Measurements from ENCODE around the gene MYOC. TPM values are rescaled to one million over a fixed set of nuclear protein-coding genes. Genes with fewer than 3 reads are reported as not detected.

MYOC gene
- polyA plus RNA-seq, 1 donor from 2014 or later, result not detected

DNA sequence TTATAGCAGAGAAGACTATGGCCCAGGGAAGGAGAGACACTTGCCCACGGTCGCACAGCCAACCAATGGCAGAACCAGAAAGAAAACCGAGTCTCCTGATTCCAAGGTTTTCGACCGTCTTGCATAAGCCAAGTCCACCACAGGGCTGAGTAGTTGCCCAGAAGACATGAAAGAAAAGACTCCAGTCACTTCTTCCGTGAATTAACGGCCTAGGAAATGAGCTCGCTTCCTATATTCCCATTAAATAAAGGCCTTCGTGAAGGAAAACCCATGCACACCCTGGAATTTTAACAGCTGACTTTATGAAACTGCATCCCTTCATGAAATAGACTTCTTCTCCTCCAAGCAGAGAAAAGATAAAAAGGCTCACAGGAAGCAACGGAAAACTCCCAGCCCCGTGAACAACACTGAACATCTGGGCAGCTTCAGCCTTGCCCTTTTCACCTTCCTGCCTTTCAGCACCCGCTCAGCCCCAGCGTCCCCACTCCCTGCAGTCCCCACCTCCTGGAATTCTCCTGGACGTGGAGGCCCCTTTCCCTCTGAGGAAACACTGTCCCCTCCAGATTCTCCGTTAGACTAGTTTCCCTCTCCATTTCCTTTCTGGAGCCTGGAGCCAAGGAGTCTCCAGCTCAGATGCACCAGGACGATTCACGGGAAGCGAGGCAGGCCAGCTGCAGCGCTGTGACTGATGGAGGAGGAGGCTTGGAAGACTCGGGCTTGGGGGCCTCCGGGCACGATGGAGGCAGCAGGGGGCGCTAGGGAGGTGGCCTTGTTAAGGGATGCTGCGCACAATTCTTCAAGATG lies 2.7 kb upstream of the MYOC start:
- H3K4me3 ChIP-seq (ENCODE audit: low read length), result no peak overlapping the region
- TF ChIP-seq, protein P1, sequence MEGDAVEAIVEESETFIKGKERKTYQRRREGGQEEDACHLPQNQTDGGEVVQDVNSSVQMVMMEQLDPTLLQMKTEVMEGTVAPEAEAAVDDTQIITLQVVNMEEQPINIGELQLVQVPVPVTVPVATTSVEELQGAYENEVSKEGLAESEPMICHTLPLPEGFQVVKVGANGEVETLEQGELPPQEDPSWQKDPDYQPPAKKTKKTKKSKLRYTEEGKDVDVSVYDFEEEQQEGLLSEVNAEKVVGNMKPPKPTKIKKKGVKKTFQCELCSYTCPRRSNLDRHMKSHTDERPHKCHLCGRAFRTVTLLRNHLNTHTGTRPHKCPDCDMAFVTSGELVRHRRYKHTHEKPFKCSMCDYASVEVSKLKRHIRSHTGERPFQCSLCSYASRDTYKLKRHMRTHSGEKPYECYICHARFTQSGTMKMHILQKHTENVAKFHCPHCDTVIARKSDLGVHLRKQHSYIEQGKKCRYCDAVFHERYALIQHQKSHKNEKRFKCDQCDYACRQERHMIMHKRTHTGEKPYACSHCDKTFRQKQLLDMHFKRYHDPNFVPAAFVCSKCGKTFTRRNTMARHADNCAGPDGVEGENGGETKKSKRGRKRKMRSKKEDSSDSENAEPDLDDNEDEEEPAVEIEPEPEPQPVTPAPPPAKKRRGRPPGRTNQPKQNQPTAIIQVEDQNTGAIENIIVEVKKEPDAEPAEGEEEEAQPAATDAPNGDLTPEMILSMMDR (IDR thresholded peaks at IDR 0.05; ENCODE audit: poor library complexity, severe bottlenecking), result no peak
- no peak for TF ChIP-seq TAF1 (IDR thresholded peaks at IDR 0.05; ENCODE audit: low read depth)
- no peak for TF ChIP-seq MXI1 (conservative IDR thresholded peaks at IDR 0.05; ENCODE audit: poor library complexity, severe bottlenecking)
- TF ChIP-seq, protein P2, sequence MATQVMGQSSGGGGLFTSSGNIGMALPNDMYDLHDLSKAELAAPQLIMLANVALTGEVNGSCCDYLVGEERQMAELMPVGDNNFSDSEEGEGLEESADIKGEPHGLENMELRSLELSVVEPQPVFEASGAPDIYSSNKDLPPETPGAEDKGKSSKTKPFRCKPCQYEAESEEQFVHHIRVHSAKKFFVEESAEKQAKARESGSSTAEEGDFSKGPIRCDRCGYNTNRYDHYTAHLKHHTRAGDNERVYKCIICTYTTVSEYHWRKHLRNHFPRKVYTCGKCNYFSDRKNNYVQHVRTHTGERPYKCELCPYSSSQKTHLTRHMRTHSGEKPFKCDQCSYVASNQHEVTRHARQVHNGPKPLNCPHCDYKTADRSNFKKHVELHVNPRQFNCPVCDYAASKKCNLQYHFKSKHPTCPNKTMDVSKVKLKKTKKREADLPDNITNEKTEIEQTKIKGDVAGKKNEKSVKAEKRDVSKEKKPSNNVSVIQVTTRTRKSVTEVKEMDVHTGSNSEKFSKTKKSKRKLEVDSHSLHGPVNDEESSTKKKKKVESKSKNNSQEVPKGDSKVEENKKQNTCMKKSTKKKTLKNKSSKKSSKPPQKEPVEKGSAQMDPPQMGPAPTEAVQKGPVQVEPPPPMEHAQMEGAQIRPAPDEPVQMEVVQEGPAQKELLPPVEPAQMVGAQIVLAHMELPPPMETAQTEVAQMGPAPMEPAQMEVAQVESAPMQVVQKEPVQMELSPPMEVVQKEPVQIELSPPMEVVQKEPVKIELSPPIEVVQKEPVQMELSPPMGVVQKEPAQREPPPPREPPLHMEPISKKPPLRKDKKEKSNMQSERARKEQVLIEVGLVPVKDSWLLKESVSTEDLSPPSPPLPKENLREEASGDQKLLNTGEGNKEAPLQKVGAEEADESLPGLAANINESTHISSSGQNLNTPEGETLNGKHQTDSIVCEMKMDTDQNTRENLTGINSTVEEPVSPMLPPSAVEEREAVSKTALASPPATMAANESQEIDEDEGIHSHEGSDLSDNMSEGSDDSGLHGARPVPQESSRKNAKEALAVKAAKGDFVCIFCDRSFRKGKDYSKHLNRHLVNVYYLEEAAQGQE (IDR thresholded peaks at IDR 0.05; ENCODE audit: borderline replicate concordance), result no peak
- no peaks in the 10 kb centered on the region for H3K9me3 ChIP-seq (ENCODE audit: low read length)
- H4K20me1 ChIP-seq (ENCODE audit: insufficient read depth), result no peaks in the 10 kb centered on the region
- no peaks in the 10 kb centered on the region for H3K79me2 ChIP-seq (replicated peaks; ENCODE audit: insufficient read depth, low read length)
- H3F3A ChIP-seq (ENCODE audit: insufficient read depth, low read length, poor library complexity, severe bottlenecking), result no peaks in the 10 kb centered on the region
- H2AFZ ChIP-seq (ENCODE audit: low read depth, low read length), result no peak overlapping the region
- H3K4me2 ChIP-seq (ENCODE audit: low read length), result no peak overlapping the region
- H3K36me3 ChIP-seq (ENCODE audit: insufficient read depth, low read length), result no peaks in the 10 kb centered on the region
- no peak overlapping the region for H3K9ac ChIP-seq (ENCODE audit: low read length)
- H3K27ac ChIP-seq (ENCODE audit: low read length), result no peak overlapping the region
- H3K9me2 ChIP-seq (ENCODE audit: insufficient read depth, low read length), result no peaks in the 10 kb centered on the region
- no peaks in the 10 kb centered on the region for H3K27me3 ChIP-seq (ENCODE audit: insufficient read depth, low read depth, low read length)

- H2AFZ ChIP-seq (ENCODE audit: low read depth, low read length), result no peak overlapping the region
- no peak overlapping the region for H3K9ac ChIP-seq (ENCODE audit: low read length)
- no peaks in the 10 kb centered on the region for H3K9me3 ChIP-seq (ENCODE audit: low read length)
- H3K4me2 ChIP-seq (ENCODE audit: low read length), result no peak overlapping the region
- H3F3A ChIP-seq (ENCODE audit: insufficient read depth, low read length, poor library complexity, severe bottlenecking), result no peaks in the 10 kb centered on the region
- H3K4me3 ChIP-seq (ENCODE audit: low read length), result no peak overlapping the region
- no peaks in the 10 kb centered on the region for H3K9me2 ChIP-seq (ENCODE audit: insufficient read depth, low read length)
- H3K27me3 ChIP-seq (ENCODE audit: insufficient read depth, low read depth, low read length), result no peaks in the 10 kb centered on the region
- TF ChIP-seq EP300 (conservative IDR thresholded peaks at IDR 0.05; ENCODE audit: poor library complexity, severe bottlenecking), result no peak
- no peak for TF ChIP-seq MXI1 (conservative IDR thresholded peaks at IDR 0.05; ENCODE audit: poor library complexity, severe bottlenecking)
- TF ChIP-seq, protein P2 (IDR thresholded peaks at IDR 0.05; ENCODE audit: borderline replicate concordance), result no peak
- TF ChIP-seq EZH2 (IDR thresholded peaks at IDR 0.05; ENCODE audit: borderline replicate concordance, insufficient read depth, low read length, poor library complexity, severe bottlenecking), result no peak
- TF ChIP-seq POLR2AphosphoS5 (IDR thresholded peaks at IDR 0.05), result no peak
- TF ChIP-seq TAF1 (IDR thresholded peaks at IDR 0.05; ENCODE audit: low read depth), result no peak
- H3K79me2 ChIP-seq (replicated peaks; ENCODE audit: insufficient read depth, low read length), result no peaks in the 10 kb centered on the region
- no peaks in the 10 kb centered on the region for H4K20me1 ChIP-seq (ENCODE audit: insufficient read depth)
- H3K27ac ChIP-seq (ENCODE audit: low read length), result no peak overlapping the region
- no peaks in the 10 kb centered on the region for H3K36me3 ChIP-seq (ENCODE audit: insufficient read depth, low read length)
Measured at GRCh38 chr1:171654201-171654941, 1.9 kb upstream of the MYOC start.

Measured in neural cell (in vitro differentiated cells).